NAMALWA (cell line): ENCODE data around the gene MARCOL.

Experiments
- DNase-seq: peaks from one replicate; pipeline ENCODE4 v3.0.0-alpha.2; 2015; ENCODE audit warnings: low spot score

Gene MARCOL

DNA sequence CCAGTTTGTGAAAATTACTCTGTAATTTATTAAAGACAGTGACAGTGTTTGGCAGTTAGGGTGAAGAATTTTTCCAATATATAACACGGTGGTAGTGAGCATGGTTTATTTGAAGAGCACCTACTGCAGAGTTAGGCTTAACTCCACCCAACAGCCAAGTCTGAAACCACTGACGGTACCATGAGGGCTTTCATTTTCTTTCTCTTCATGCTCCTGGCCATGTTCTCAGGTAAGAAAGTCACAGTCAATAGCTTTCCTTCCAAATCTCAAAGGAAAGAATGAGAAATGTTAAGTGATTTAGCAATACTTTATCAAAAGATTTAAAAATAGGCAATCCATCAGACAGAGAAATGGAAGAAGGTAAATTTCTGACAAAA lies at the start of gene MARCOL:
Gene MARCOL (plus strand): TSS at position 108 of the 377 bp plus-strand sequence. CDS start 73 bp downstream, at position 181.
- no peak for DNase-seq

DNA sequence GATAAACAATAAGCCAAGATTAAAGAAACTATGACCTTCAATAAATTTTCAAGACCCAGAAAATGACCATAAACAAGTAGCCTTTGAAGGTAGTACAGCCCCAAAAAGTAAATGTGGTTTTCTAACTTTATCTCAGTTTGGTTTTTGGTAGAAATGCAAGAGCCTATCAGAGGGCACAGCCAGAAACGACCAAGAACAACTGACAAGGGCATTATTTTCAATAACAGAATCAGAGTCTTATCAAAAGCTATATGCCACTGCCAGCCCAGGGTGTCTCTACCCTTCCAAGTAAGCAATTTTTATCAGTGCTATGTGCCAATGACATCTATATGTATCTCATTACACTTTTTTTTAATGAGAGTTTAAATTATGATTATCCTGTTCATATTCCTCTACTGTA lies 47.3 kb upstream of the MARCOL start:
- no peak for DNase-seq

DNA sequence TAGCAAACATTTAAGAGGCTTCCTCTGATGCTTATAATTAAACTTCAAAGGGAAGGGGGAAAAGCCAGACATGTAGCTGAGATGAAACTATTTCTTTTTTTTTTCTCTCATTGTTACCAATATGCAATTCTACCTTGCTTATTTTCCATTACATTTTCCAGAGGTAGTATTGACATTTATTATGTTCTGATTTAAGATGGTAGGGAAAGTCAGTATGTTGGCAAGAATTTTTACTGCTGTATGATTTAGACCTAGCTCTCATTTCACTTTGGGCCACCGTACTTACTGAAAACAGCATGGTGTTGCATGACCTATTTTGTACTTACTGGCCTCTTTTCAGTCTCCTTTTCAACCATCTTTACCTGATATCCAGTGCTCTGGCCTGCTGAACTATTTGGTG lies 45.1 kb upstream of the MARCOL start:
- DNase-seq = no peak

GRCh38 chr5:148201151-148201550 lies 37.2 kb upstream of the MARCOL start:
- DNase-seq = no peak

DNA sequence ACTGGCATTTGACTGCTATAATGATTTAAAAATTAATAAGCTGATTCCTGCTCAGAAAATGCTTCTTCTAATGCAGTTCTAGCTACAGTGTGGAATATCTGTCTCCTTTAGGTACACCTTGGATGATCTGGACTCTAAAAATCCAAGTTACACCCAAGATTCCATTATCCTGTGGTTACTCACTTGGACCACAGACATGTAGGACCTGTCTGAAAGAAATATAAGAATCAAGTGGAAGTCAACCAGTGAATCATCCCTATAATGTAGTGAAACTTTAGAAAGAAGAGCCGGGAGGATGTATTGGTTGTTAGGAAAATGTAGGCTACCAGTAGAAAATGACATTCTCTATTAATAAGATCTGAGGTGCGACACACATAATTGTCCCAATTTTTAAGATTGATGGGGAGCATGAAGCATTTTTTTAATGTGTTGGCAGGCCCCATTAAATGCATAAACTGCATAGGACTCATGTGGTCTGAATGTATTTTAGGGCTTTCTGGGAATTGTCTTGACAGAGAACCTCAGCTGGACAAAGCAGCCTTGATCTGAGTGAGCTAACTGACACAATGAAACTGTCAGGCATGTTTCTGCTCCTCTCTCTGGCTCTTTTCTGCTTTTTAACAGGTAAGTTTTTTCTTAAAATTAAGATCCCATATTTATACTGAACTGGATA lies 35.7 kb upstream of the MARCOL start, which contains the start of gene SPINK6:
Gene SPINK6 (plus strand): TSS at position 512 of the 673 bp plus-strand sequence. CDS start 55 bp downstream, at position 567.
- DNase-seq = no peak

- DNase-seq = no peak
Measured at GRCh38 chr5:148205044-148205806, 33.1 kb upstream of the MARCOL start.

GRCh38 chr5:148205865-148206264 lies 32.5 kb upstream of the MARCOL start:
- DNase-seq = no peak

- DNase-seq = no peak
Measured at GRCh38 chr5:148206620-148207019, 31.7 kb upstream of the MARCOL start.

- no peak for DNase-seq
Measured at GRCh38 chr5:148208226-148208625, 30.1 kb upstream of the MARCOL start.

- no peak for DNase-seq
Measured at GRCh38 chr5:148209151-148209770, 29.1 kb upstream of the MARCOL start.

GRCh38 chr5:148214665-148215185 lies 23.6 kb upstream of the MARCOL start:
- no peak for DNase-seq

GRCh38 chr5:148221508-148221907 lies 16.8 kb upstream of the MARCOL start:
- no peak for DNase-seq

GRCh38 chr5:148224117-148224742 lies 14.1 kb upstream of the MARCOL start:
- no peak for DNase-seq

DNA sequence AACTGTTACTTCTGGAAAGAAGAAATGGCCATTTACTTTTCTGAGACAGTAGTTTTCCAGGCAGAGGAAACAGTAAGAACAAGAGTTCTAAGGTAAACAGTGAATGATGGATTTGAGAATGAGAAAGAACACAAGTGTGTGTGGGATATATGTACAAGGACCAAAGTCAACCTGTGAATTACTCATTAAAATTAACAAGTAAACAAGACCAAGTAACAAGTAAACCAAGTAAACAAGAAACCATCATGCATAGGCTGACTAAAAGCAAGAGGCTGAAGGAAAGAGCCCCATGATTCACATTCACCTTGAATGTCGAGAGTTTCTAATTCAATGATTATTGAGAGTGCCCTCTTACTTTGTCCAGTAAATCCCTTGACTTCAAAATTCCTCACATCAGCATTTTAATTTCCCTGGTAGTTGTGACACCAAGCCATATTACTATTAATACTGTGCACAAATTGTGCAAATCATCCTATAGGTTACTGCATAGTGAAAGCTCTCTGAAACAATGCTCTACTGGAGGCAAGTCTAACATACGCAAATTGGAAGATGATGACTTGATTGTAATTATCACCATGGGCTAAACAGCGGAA lies 9.8 kb upstream of the MARCOL start:
- DNase-seq = no peak

DNA sequence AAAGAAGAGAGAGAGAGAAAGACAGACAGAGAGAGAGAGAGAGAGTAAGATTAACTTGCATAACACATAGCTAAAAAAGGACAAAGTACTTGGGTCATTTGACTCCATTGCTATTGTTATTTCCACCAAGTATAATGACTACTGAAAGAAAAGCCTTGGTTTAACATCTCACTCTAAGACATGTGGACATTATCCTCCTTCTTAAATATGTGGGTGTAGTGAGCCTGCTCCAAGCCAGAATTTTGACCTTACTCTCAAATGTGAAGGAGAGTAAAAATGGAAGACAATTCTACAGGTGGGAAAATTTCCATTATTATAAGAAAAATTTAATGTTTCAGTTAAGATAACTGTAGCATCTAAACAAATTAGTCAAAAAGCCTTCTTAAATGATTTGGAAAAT lies 8.5 kb upstream of the MARCOL start:
- DNase-seq = no peak

- no peak for DNase-seq
Measured at GRCh38 chr5:148230240-148230639, 8.1 kb upstream of the MARCOL start.

- DNase-seq = no peak
Measured at GRCh38 chr5:148237785-148238417, 424 bp upstream of the MARCOL start.

DNA sequence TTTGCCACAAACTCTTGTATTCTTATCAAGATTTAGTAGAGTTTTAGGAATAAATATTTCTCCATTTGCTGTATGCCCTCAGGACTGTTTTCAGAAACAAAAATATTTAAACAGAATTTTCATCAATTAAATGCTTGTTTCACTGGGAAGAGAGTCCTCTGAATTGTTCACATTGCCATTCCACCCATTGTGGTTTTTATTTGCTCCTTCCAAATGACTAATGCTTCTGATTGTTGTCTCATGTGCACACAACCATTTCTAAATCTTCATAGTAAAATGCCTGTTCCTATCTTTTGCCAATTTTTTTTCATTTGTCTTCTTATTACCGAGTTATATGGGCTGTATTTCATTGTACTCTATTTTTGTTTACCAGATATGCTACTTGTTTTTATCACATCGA lies 10.6 kb downstream of the MARCOL start:
- no peak for DNase-seq

- DNase-seq = no peak
Measured at GRCh38 chr5:148255456-148255855, 17.1 kb downstream of the MARCOL start.

DNA sequence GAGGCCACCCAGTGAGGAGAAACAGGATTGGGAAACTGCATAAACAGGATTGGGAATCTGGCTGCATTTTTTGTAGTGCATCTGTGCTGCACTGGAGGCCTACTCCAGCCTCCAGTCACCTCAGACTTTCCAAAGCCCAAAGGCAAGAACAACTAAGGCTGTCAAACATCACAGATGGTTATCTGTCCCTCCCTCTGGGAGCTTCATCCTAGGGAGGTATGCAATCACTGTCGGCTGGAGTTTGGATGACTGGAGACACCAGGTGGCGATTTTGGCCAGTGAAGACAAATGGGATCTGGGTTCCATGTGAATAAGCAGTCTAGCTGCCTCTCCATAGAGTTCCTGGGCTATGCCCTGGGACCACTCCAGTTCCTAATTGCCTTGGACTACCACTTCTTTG lies 21.0 kb downstream of the MARCOL start:
- no peak for DNase-seq

- no peak for DNase-seq
Measured at GRCh38 chr5:148261221-148261620, 22.9 kb downstream of the MARCOL start.

DNA sequence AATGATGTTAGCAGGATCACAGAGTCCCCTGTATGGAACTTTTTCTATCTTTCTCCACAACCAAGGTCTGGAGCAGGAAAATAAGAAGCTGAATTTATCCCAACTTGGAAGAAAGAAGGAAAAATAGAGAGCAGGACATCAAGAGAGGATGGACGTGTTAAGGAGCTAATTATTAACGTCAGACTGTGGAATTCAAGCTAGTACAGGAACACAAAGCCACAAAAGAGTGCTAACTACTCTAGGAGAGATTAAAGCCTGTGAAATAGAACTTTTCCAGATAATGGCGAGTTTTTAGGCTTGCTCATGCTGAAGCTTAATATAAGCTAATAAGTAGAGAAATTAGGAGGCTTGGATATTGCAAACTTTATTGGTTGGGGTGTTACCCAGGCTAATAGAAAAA lies 29.6 kb downstream of the MARCOL start:
- no peak for DNase-seq
